Cardiac muscle cell (in vitro differentiated cells and primary cell): Measurements from ENCODE around the gene NCS1. TPM values are rescaled to one million over a fixed set of nuclear protein-coding genes. Genes with fewer than 3 reads are reported as not detected.

Experiments
- DNase-seq, 2 donors: peaks; one replicate each; pipeline versions ENCODE4 v3.0.0 to v3.0.0-alpha.2; 2010 to 2017; ENCODE audit warnings: low read depth in 1 of 2, low spot score in 1 of 2
- H3K27ac ChIP-seq: fragments of 200-600 bp; sonication (generic); 2 replicates; pipeline ENCODE4 v1.5.1; 2016
- H3K27me3 ChIP-seq: fragments of 200-600 bp; sonication (generic); 2 replicates; pipeline ENCODE4 v1.6.0; 2016; ENCODE audit warnings: control low read depth
- H3K36me3 ChIP-seq: fragments of 200-600 bp; sonication (generic); 2 replicates; pipeline ENCODE4 v1.5.1; 2016; ENCODE audit warnings: control low read depth
- H3K4me1 ChIP-seq: fragments of 200-600 bp; sonication (generic); 2 replicates; pipeline ENCODE4 v1.8.1; 2017; ENCODE audit warnings: low read depth, mild to moderate bottlenecking, mixed run types
- H3K4me3 ChIP-seq: fragments of 200-600 bp; sonication (generic); 2 replicates; pipeline ENCODE4 v1.5.1; 2016; ENCODE audit warnings: mild to moderate bottlenecking
- H3K9me3 ChIP-seq: fragments of 200-600 bp; sonication (generic); 2 replicates; pipeline ENCODE4 v1.5.1; 2017; ENCODE audit warnings: low read depth, mild to moderate bottlenecking, control low read depth
- CTCF ChIP-seq: IDR thresholded peaks from 2 replicates; pipeline ENCODE4 v1.5.1; 2012; ENCODE audit warnings: low read depth, mild to moderate bottlenecking, low read length
- polyA plus RNA-seq: library from polyadenylated mRNA; unstranded; fragments of >200 nt; fragmentation: Nextera tagmentation; extraction: Ambion mirVana; gene quantifications from 2 replicates; pipeline ENCODE4 v1.2.1, GENCODE V29; 2016
- total RNA-seq: library from RNA; depleted of rRNA; stranded (reverse); fragments of >200 nt; gene quantifications from 2 replicates; pipeline ENCODE4 v1.2.3, GENCODE V29; 2016

The NCS1 gene
- total and polyA plus RNA-seq, 2 experiments from 2014 or later: 48.3 to 55.7 TPM

- no peak overlapping the region for H3K27ac ChIP-seq
- no peak overlapping the region for H3K4me3 ChIP-seq
- no peak for DNase-seq
- no peak for TF ChIP-seq CTCF
- no peaks in the 10 kb centered on the region for H3K36me3 ChIP-seq
- H3K4me1 ChIP-seq: peaks cover 4% of the 10 kb centered on the region
- no peaks in the 10 kb centered on the region for H3K9me3 ChIP-seq
- H3K27me3 ChIP-seq: peaks cover 55% of the 10 kb centered on the region
Observed at GRCh38 chr9:130262061-130262745, 90.0 kb downstream of the NCS1 start.

GRCh38 chr9:130262771-130263170 is 90.6 kb downstream of the NCS1 start:
- Histone ChIP-seq H3K27ac (no peak overlapping the region), H3K9me3 (no peaks in the 10 kb centered on the region), H3K36me3 (no peaks in the 10 kb centered on the region), H3K4me1 (peaks cover 4% of the 10 kb centered on the region), H3K4me3 (no peak overlapping the region), H3K27me3 (peaks cover 61% of the 10 kb centered on the region)
- TF ChIP-seq CTCF: no peak
- DNase-seq: no peak

GRCh38 chr9:130263601-130264413 is 91.6 kb downstream of the NCS1 start:
- Histone ChIP-seq H3K27ac (no peak overlapping the region), H3K9me3 (no peaks in the 10 kb centered on the region), H3K36me3 (no peaks in the 10 kb centered on the region), H3K27me3 (peaks cover 71% of the 10 kb centered on the region), H3K4me3 (no peak overlapping the region), H3K4me1 (peaks cover 4% of the 10 kb centered on the region)
- peak in 1 of 2 donors; percentile 8 for DNase-seq
- TF ChIP-seq CTCF: no peak

GRCh38 chr9:130264414-130265350 is 92.5 kb downstream of the NCS1 start:
- Histone ChIP-seq H3K9me3 (no peaks in the 10 kb centered on the region), H3K27ac (no peak overlapping the region), H3K36me3 (no peaks in the 10 kb centered on the region), H3K4me3 (peak overlapping the region; percentile 31), H3K4me1 (peaks cover 4% of the 10 kb centered on the region), H3K27me3 (peaks cover 73% of the 10 kb centered on the region)
- TF ChIP-seq CTCF: no peak
- DNase-seq: no peak

- peak within 1 kb of the TSS; percentile 31 for H3K4me3 ChIP-seq
- DNase-seq: peak; percentile 29 to 66
- TF ChIP-seq CTCF: no peak
Observed at GRCh38 chr9:130265431-130266235, 93.4 kb downstream of the NCS1 start, which contains the start of gene HMCN2. TSS of gene HMCN2 (plus strand) at chr9:130265760. CDS start at chr9:130265879, 119 bp downstream.

More at GRCh38 chr9:130265431-130266235, 93.4 kb downstream of the NCS1 start, which contains the start of gene HMCN2:
- H3K27me3 ChIP-seq: peaks cover 72% of the 10 kb centered on the region
- no peaks in the 10 kb centered on the region for H3K9me3 ChIP-seq
- H3K27ac ChIP-seq: no peak within 1 kb of the TSS
- H3K36me3 ChIP-seq: no peaks in the 10 kb centered on the region
- H3K4me1 ChIP-seq: peaks cover 4% of the 10 kb centered on the region
